AG09309 (cell line): Measurements from ENCODE around the gene ARHGAP18.

Experiments
- DNase-seq: peaks from one replicate; pipeline ENCODE4 v3.0.0-alpha.2; 2010; ENCODE audit warnings: low read depth
- H3K4me3 ChIP-seq: 2 replicates; pipeline ENCODE4 v1.5.1; 2011; ENCODE audit warnings: mild to moderate bottlenecking, low read depth, low read length, moderate library complexity; ENCODE audit not compliant: control insufficient read depth
- TF ChIP-seq, protein P1 (sequence below): IDR thresholded peaks from 2 replicates; pipeline ENCODE4 v1.5.1; 2011; ENCODE audit warnings: mild to moderate bottlenecking, low read depth, low read length, inconsistent platforms; ENCODE audit not compliant: insufficient read depth, control insufficient read depth; ENCODE audit errors: missing control alignments

Gene ARHGAP18

DNA sequence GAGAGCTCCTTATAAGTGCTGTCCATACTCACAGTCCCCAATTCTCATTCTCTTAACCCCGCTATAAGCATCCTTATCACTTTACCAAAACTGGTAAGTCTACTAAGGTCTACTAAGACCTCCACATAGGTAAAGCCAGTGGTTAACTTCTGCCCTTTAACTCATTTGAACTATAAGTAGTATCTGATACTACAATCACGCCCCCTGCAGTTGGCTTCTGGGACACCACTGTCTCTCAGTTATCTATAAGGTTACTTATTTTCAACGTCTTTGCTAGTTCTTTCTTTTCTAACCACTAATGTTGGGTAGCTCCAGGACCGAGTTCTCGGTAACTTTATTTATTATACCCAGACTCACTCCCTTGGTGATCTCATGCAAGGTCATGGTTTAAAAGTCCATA is 142.6 kb downstream of the ARHGAP18 start:
- no peak for DNase-seq
- TF ChIP-seq, protein P1, sequence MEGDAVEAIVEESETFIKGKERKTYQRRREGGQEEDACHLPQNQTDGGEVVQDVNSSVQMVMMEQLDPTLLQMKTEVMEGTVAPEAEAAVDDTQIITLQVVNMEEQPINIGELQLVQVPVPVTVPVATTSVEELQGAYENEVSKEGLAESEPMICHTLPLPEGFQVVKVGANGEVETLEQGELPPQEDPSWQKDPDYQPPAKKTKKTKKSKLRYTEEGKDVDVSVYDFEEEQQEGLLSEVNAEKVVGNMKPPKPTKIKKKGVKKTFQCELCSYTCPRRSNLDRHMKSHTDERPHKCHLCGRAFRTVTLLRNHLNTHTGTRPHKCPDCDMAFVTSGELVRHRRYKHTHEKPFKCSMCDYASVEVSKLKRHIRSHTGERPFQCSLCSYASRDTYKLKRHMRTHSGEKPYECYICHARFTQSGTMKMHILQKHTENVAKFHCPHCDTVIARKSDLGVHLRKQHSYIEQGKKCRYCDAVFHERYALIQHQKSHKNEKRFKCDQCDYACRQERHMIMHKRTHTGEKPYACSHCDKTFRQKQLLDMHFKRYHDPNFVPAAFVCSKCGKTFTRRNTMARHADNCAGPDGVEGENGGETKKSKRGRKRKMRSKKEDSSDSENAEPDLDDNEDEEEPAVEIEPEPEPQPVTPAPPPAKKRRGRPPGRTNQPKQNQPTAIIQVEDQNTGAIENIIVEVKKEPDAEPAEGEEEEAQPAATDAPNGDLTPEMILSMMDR = peak; percentile 41
- no peak overlapping the region for H3K4me3 ChIP-seq

DNA sequence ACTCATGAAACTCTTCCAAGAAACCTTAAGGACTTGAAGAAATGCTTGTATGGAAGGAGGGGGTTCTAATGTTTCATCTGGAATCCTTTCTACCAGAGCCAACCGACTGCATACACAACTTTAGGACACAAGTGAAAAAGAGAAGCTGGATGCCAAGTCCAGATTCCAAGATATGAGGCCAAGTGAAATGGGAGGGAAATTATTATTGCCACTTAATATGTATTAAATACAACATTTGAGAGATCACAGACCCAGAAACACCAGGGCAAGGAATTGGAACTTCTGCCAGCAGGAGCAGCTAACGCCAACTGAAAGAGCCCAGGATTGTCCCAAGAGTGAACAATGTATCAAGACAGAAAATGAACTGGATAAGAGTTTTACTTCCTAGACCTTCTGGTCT is 144.2 kb downstream of the ARHGAP18 start:
- TF ChIP-seq, protein P1 = no peak
- no peak for DNase-seq
- H3K4me3 ChIP-seq = no peak overlapping the region

DNA sequence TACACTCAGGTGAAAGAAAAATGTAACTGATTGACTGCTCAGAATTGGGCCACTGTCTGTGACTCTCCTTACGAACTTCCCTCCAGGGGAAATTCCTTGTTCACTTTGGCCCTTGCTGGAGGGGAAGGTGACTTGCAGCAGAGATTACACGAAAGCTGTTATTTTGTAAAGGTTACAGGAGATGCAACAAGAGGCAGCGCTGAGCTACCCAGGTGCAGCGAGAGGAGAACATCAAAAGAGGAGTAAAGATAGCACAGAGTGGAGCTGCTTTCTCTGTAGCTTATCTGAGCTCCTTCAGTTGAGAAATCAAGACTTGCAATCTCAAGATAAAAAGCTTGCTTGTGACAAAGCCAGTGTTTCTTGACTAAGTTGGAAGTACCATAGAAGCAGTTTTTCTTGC is 144.6 kb downstream of the ARHGAP18 start:
- TF ChIP-seq, protein P1 = no peak
- H3K4me3 ChIP-seq = no peak overlapping the region
- no peak for DNase-seq

DNA sequence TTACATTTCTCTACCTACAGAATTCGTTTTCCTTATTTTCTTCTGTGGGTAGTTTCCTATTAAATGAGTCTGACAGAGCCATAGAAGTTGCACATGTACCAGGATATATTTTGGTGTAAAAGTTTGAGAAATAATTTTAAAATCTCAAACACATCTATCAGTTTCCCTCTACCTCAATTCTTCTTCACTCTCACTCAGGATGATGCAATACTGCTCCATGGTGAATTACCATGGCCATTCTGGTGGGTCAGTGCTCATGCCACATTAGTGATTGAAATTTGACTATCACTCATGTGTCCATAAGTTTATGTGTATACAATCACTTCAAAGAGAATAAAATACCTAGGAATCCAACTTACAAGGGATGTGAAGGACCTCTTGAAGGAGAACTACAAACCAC is 151.7 kb downstream of the ARHGAP18 start:
- no peak for DNase-seq
- H3K4me3 ChIP-seq = no peak overlapping the region
- TF ChIP-seq, protein P1 = no peak

DNA sequence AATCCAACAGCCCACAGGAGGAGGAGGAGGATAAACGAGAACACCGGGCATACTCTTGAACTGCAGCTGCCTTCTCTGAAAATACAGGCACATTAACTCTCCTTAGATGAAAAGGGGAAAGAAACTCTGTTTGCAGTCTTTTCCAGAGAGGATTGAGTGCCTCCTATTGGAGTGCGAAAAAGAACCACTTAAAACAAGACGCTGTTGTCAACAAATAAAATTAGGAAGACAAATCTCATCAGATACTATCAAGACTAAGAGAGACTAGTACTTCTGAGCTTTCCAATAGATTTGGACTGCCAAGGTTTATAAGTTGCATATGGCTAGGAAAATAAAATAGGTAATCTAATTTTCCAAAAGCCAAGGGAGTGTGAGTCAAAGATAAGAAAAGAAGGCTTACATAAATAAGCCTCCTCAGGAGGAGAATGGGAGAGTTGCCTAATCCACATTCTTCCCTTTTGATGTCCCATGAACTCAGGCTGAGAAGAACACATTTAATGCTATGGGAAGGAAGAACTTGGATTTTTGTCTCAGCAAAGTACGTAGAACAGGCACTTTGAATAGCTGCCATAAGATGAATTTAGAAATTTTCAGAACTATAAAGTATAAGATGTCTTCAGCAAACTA is 154.7 kb downstream of the ARHGAP18 start:
- TF ChIP-seq, protein P1 = no peak
- DNase-seq = peak; percentile 18
- H3K4me3 ChIP-seq = no peak overlapping the region

DNA sequence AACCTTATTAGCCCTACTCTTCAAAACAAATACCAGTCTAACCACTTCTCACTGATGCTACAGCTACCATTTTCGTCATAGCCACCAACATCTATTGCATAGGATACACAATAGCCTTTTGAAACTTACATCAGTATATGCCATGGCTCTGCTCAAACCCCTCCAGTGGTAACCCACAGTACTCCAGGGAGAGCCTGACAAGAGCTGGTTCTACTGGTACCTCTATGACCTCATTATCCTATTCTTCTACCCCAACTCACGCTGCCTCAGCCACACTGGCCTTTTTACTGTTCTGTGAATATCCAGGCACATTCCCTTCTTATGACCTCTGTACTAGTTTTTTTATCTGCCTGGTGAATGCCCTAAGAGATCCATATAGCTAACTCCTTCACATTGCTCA is 157.6 kb downstream of the ARHGAP18 start:
- DNase-seq = no peak
- no peak overlapping the region for H3K4me3 ChIP-seq
- TF ChIP-seq, protein P1 = no peak
